Fibroblast of pulmonary artery (primary cell): Measurements from ENCODE around the gene PDE4D.
A peak's percentile ranks its signal among the peaks of the same experiment; 100 is the strongest.

ENCODE experiments used
- DNase-seq: peaks from one replicate; pipeline ENCODE4 v3.0.0-alpha.2; 2010; ENCODE audit warnings: low read depth
- H3K4me3 ChIP-seq: replicated peaks from 2 replicates; pipeline ENCODE4 v1.5.1; 2011; ENCODE audit warnings: low read depth, mild to moderate bottlenecking, control low read depth, low read length, moderate library complexity
- CTCF ChIP-seq: IDR thresholded peaks from 2 replicates; pipeline ENCODE4 v1.5.1; 2011; ENCODE audit warnings: mild to moderate bottlenecking, control low read depth, low read length, inconsistent platforms; ENCODE audit errors: missing control alignments

Gene PDE4D

GRCh38 chr5:59433174-59433573 is 460.4 kb downstream of the PDE4D start:
- DNase-seq, result no peak
- H3K4me3 ChIP-seq, result no peak overlapping the region
- no peak for TF ChIP-seq CTCF

- DNase-seq, result no peak
- no peak for TF ChIP-seq CTCF
- no peak overlapping the region for H3K4me3 ChIP-seq
Measured at GRCh38 chr5:59430066-59430685, 463.4 kb downstream of the PDE4D start.

- no peak overlapping the region for H3K4me3 ChIP-seq
- no peak for DNase-seq
- TF ChIP-seq CTCF, result no peak
Measured at GRCh38 chr5:59428391-59428790, 465.1 kb downstream of the PDE4D start.

- DNase-seq, result no peak
- H3K4me3 ChIP-seq, result no peak overlapping the region
- no peak for TF ChIP-seq CTCF
Measured at GRCh38 chr5:59424515-59424914, 469.0 kb downstream of the PDE4D start.

- DNase-seq, result peak; percentile 5
- TF ChIP-seq CTCF, result no peak
- H3K4me3 ChIP-seq, result no peak overlapping the region
Measured at GRCh38 chr5:59423021-59423420, 470.5 kb downstream of the PDE4D start.

- no peak for DNase-seq
- H3K4me3 ChIP-seq, result no peak overlapping the region
- TF ChIP-seq CTCF, result no peak
Measured at GRCh38 chr5:59421986-59422941, 471.3 kb downstream of the PDE4D start.
